PFSK-1 (cell line): Measurements from ENCODE around the gene DDC.

ENCODE experiments used
- FOXP2 ChIP-seq: optimal IDR thresholded peaks from 2 replicates; pipeline ENCODE3; 2011; ENCODE audit warnings: borderline replicate concordance, control low read depth, inconsistent platforms; ENCODE audit not compliant: insufficient read depth; ENCODE audit errors: extremely low read length, extremely low read depth
- POLR2AphosphoS5 ChIP-seq: IDR thresholded peaks from 2 replicates; pipeline ENCODE4 v1.6.1; 2012; ENCODE audit warnings: low read depth, mild to moderate bottlenecking, control low read depth, low read length, moderate library complexity
- REST ChIP-seq, 2 experiments: IDR thresholded peaks; 2 replicates each; pipeline versions ENCODE4 v1.6.1 to v1.8.0; 2011 to 2012; ENCODE audit warnings: low read depth in 2 of 2, low read length in 2 of 2, control low read depth in 1 of 2, inconsistent platforms in 1 of 2, mild to moderate bottlenecking in 1 of 2, moderate library complexity in 1 of 2; ENCODE audit not compliant: insufficient read depth in 1 of 2
- SIN3A ChIP-seq: IDR thresholded peaks from 2 replicates; pipeline ENCODE4 v1.6.1; 2012; ENCODE audit warnings: mild to moderate bottlenecking, low read length, moderate library complexity, borderline replicate concordance; ENCODE audit not compliant: insufficient read depth
- TAF1 ChIP-seq: IDR thresholded peaks from 2 replicates; pipeline ENCODE4 v1.6.1; 2012; ENCODE audit warnings: low read length, control low read depth, borderline replicate concordance; ENCODE audit not compliant: insufficient read depth

Gene DDC

GRCh38 chr7:50513166-50513871, 51.9 kb downstream of the DDC start:
- TF ChIP-seq TAF1 (no peak), SIN3A (no peak), FOXP2 (no peak), REST (IDR thresholded peaks at IDR 0.05; ENCODE audit: insufficient read depth in 1 of 2, low read depth in 2 of 2, low read length in 2 of 2) (no peak), POLR2AphosphoS5 (no peak)

GRCh38 chr7:50512384-50512783, 52.8 kb downstream of the DDC start:
- TF ChIP-seq SIN3A (no peak), FOXP2 (no peak), REST (IDR thresholded peaks at IDR 0.05; ENCODE audit: insufficient read depth in 1 of 2, low read depth in 2 of 2, low read length in 2 of 2) (no peak), TAF1 (no peak), POLR2AphosphoS5 (no peak)

- TF ChIP-seq FOXP2 (no peak), POLR2AphosphoS5 (no peak), REST (IDR thresholded peaks at IDR 0.05; ENCODE audit: insufficient read depth in 1 of 2, low read depth in 2 of 2, low read length in 2 of 2) (no peak), TAF1 (no peak), SIN3A (no peak)
These were observed 55.7 kb downstream of the DDC start for GRCh38 chr7:50509459-50509858.

GRCh38 chr7:50508471-50508943, 56.7 kb downstream of the DDC start:
- no peak for TF ChIP-seq POLR2AphosphoS5
- TF ChIP-seq FOXP2 = no peak
- no peak for TF ChIP-seq SIN3A
- TF ChIP-seq REST (IDR thresholded peaks at IDR 0.05; ENCODE audit: insufficient read depth in 1 of 2, low read depth in 2 of 2, low read length in 2 of 2) = no peak
- TF ChIP-seq TAF1 = no peak

GRCh38 chr7:50507898-50508470, 57.2 kb downstream of the DDC start:
- no peak for TF ChIP-seq REST (IDR thresholded peaks at IDR 0.05; ENCODE audit: insufficient read depth in 1 of 2, low read depth in 2 of 2, low read length in 2 of 2)
- TF ChIP-seq SIN3A = no peak
- no peak for TF ChIP-seq FOXP2
- TF ChIP-seq TAF1 = no peak
- no peak for TF ChIP-seq POLR2AphosphoS5
